Measurements from ENCODE around the gene SPG7. TPM values are rescaled to one million over a fixed set of nuclear protein-coding genes. Genes with fewer than 3 reads are reported as not detected.

Gene SPG7
- polyA plus RNA-seq, 1 experiment, result 50.1 TPM

DNA sequence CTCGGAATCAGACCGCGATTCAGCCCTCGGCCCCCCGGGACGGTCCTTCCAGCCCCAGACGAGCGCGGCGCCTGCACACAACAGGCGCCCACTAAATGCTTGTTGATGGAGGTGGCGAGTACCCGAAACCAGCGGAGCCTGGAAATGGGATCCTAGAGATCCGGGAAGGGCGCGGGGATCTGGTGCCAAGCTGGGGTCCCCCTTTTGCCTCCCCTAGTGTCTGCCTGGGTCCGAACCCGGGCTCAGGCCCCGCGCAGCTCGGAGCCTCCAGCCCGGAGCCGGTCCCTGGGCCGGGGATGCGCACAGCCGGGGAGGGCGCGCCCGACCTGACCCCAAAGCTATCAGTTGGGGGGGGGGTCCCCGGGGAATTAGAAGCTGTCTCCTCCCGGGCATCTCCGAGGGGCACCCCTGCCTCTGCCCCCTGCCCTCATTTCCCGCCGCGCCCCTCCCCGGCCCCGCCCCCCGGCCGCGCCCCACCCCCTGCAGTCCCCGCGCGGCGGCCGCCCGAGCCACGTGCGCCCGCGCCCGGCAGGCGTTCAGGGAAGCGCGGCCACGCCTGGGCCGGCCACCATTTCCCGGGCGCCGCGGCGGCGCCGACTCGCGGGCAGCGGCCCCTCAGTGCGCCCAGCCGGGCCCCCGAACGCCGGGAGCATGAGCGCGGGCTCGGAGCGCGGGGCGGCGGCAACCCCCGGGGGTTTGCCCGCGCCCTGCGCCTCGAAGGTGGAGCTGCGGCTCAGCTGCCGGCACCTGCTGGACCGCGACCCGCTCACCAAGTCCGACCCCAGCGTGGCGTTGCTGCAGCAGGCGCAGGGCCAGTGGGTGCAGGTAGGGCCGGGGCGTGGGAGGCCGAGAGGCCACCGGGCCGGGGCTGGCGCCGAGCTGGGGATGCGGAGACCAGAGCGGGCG, 67.3 kb downstream of the SPG7 start, which contains the start of gene CPNE7:
CPNE7 (plus strand) TSS at position 512 of the 906 bp plus-strand sequence; CDS start at position 652, 140 bp downstream.
- Histone ChIP-seq H3K9me3 (ENCODE audit: control insufficient read depth, insufficient read depth, low read length) (peaks cover 6% of the 10 kb centered on the region; the same call in 1 of the 2 replicates), H3K27ac (ENCODE audit: low read depth, low read length) (no peak within 1 kb of the TSS), H3K27me3 (ENCODE audit: control insufficient read depth, insufficient read depth, low read length) (no peaks in the 10 kb centered on the region), H3K4me3 (ENCODE audit: low read depth, low read length) (peak within 1 kb of the TSS; percentile 53)
- ChIA-PET POLR2A (interaction anchor here (0.8 to 1.1 kb wide), 3 partner anchors 26 to 58 kb away, joined by 3 to 7 read pairs (median 4); no protein-coding TSS in a partner anchor), CTCF (interaction anchor here (0.8 to 0.9 kb wide), 2 partner anchors 64 to 66 kb away, joined by 3 to 6 read pairs; no protein-coding TSS in a partner anchor)
- no peak for DNase-seq (ENCODE audit: low read depth, low spot score)
- TF ChIP-seq CTCF (IDR thresholded peaks at IDR 0.05; ENCODE audit: low read depth, low read length), result no peak

GRCh38 chr16:89576153-89577054, 68.2 kb downstream of the SPG7 start:
- TF ChIP-seq CTCF (IDR thresholded peaks at IDR 0.05; ENCODE audit: low read depth, low read length), result no peak
- POLR2A ChIA-PET, result interaction anchor here (0.8 to 1.1 kb wide), 3 partner anchors 25 to 57 kb away, joined by 3 to 7 read pairs (median 4); no protein-coding TSS in a partner anchor
- no peaks in the 10 kb centered on the region for H3K27me3 ChIP-seq (ENCODE audit: control insufficient read depth, insufficient read depth, low read length)
- H3K9me3 ChIP-seq (ENCODE audit: control insufficient read depth, insufficient read depth, low read length), result peaks cover 10% of the 10 kb centered on the region
- CTCF ChIA-PET, result interaction anchor here (1.1 kb wide), 1 partner anchor 65 kb away, joined by 3 read pairs; no protein-coding TSS in a partner anchor
- H3K27ac ChIP-seq (ENCODE audit: low read depth, low read length), result no peak overlapping the region
- DNase-seq (ENCODE audit: low read depth, low spot score), result no peak
- peak overlapping the region; percentile 53 for H3K4me3 ChIP-seq (ENCODE audit: low read depth, low read length)

- no peak for DNase-seq (ENCODE audit: low read depth, low spot score)
- no peak for TF ChIP-seq CTCF (IDR thresholded peaks at IDR 0.05; ENCODE audit: low read depth, low read length)
- H3K4me3 ChIP-seq (ENCODE audit: low read depth, low read length), result no peak overlapping the region
- H3K9me3 ChIP-seq (ENCODE audit: control insufficient read depth, insufficient read depth, low read length), result peaks cover 10% of the 10 kb centered on the region
- H3K27ac ChIP-seq (ENCODE audit: low read depth, low read length), result peak overlapping the region; percentile 11
- ChIA-PET CTCF (interaction anchor here (1.1 kb wide), 1 partner anchor 64 kb away, joined by 3 read pairs; no protein-coding TSS in a partner anchor), POLR2A (no interaction called here)
- H3K27me3 ChIP-seq (ENCODE audit: control insufficient read depth, insufficient read depth, low read length), result no peaks in the 10 kb centered on the region
Observed at GRCh38 chr16:89577055-89577759, 69.0 kb downstream of the SPG7 start.

GRCh38 chr16:89579351-89579750, 71.1 kb downstream of the SPG7 start:
- DNase-seq (ENCODE audit: low read depth, low spot score), result no peak
- no peaks in the 10 kb centered on the region for H3K27me3 ChIP-seq (ENCODE audit: control insufficient read depth, insufficient read depth, low read length)
- ChIA-PET POLR2A (no interaction called here), CTCF (no interaction called here)
- no peak for TF ChIP-seq CTCF (IDR thresholded peaks at IDR 0.05; ENCODE audit: low read depth, low read length)
- peaks cover 10% of the 10 kb centered on the region for H3K9me3 ChIP-seq (ENCODE audit: control insufficient read depth, insufficient read depth, low read length)
- no peak overlapping the region for H3K4me3 ChIP-seq (ENCODE audit: low read depth, low read length)
- H3K27ac ChIP-seq (ENCODE audit: low read depth, low read length), result no peak overlapping the region
